Bronchial epithelial cell (primary cell): ENCODE measurements around the gene ALOXE3. TPM values are rescaled to one million over a fixed set of nuclear protein-coding genes. Genes with fewer than 3 reads are reported as not detected.

ENCODE experiments used
- DNase-seq: peaks from one replicate; pipeline ENCODE4 v3.0.0-alpha.2; 2010; ENCODE audit warnings: low read depth
- FAIRE-seq: peaks from 2 replicates; lab custom pipeline; 2011; peaks lifted over from hg19 to GRCh38; lab: Jason Lieb, UNC
- H3K27me3 ChIP-seq: 2 replicates; pipeline ENCODE4 v1.5.1; 2011; ENCODE audit warnings: low read length; ENCODE audit not compliant: control insufficient read depth, insufficient read depth
- H3K36me3 ChIP-seq: 2 replicates; pipeline ENCODE4 v1.5.1; 2011; ENCODE audit warnings: low read length; ENCODE audit not compliant: control insufficient read depth, insufficient read depth
- H3K4me3 ChIP-seq: 2 replicates; pipeline ENCODE4 v1.5.1; 2011; ENCODE audit warnings: mild to moderate bottlenecking, low read depth, low read length, control low read depth
- total RNA-seq: library from RNA; depleted of rRNA; stranded (reverse); fragments of >200 nt; gene quantifications from 2 replicates; pipeline ENCODE4 v1.2.1, GENCODE V29; 2014
- TF ChIP-seq, protein P1 (sequence below): IDR thresholded peaks from 2 replicates; pipeline ENCODE4 v1.5.1; 2011; ENCODE audit warnings: mild to moderate bottlenecking, moderate library complexity, low read length, control low read depth, inconsistent platforms; ENCODE audit not compliant: insufficient read depth, severe bottlenecking

The ALOXE3 gene
- total RNA-seq, 1 donor from 2014 or later: 1.3 TPM

DNA sequence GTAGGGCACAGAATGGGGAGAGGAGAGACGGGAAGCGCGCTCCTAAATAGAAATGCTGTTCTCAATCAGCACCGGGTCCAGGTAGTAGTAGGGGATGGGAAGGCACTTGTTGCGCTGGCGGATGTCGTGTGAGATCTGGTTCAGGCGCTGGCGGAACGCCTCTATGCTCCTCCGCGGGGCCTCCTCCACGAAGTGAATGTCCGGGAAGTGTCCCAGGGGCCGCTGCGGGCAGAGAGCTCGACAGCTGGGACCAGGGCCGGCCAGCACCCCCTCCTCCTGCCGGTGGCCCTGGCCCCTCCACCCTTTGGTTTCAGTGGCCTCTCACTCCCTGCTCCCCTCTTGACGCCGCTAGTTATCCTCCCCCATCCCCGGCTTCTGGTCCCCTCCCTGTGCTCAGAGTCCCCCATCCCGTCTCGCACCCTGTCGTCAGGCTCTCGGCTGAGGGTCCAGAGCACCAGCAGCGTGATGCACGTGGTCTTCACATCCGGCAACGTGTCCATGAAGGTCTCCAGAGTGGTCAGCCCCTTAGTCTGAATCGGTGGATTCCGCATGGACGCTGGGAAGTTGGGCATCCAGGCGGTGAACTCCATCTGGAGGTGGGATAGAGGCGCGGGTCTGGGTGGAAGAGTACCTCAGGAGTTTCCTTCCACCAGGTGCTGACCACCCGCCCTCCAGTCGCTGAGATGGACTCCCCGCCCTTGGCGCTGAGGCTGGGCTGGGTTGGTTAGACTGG is 45.4 kb downstream of the ALOXE3 start:
- Histone ChIP-seq H3K4me3 (peak overlapping the region; percentile 32), H3K36me3 (no peaks in the 10 kb centered on the region), H3K27me3 (peaks cover 17% of the 10 kb centered on the region)
- TF ChIP-seq, protein P1, sequence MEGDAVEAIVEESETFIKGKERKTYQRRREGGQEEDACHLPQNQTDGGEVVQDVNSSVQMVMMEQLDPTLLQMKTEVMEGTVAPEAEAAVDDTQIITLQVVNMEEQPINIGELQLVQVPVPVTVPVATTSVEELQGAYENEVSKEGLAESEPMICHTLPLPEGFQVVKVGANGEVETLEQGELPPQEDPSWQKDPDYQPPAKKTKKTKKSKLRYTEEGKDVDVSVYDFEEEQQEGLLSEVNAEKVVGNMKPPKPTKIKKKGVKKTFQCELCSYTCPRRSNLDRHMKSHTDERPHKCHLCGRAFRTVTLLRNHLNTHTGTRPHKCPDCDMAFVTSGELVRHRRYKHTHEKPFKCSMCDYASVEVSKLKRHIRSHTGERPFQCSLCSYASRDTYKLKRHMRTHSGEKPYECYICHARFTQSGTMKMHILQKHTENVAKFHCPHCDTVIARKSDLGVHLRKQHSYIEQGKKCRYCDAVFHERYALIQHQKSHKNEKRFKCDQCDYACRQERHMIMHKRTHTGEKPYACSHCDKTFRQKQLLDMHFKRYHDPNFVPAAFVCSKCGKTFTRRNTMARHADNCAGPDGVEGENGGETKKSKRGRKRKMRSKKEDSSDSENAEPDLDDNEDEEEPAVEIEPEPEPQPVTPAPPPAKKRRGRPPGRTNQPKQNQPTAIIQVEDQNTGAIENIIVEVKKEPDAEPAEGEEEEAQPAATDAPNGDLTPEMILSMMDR: no peak
- FAIRE-seq (no peak), DNase-seq (no peak)

DNA sequence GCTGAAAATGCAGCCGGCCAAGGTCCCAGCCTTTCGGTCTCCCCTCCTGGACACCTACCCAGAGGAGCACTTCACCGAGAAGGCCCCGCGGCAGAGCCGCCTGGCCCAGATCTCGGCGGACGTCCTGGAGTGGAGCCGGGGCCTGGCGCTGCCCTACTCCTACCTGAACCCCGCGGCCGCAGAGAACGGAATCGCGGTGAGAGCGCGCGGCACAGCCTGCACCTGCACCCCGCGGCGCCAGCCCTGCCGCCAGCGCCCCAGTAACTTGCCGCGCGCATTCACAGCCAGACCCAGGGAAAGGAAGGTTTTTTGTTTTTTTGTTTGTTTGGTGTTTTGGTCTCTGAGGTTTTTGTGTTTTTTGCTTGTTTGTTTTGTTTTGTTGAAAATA is 46.0 kb downstream of the ALOXE3 start:
- TF ChIP-seq, protein P1: no peak
- Histone ChIP-seq H3K4me3 (no peak overlapping the region), H3K36me3 (no peaks in the 10 kb centered on the region), H3K27me3 (peaks cover 17% of the 10 kb centered on the region)
- FAIRE-seq: no peak
- no peak for DNase-seq

DNA sequence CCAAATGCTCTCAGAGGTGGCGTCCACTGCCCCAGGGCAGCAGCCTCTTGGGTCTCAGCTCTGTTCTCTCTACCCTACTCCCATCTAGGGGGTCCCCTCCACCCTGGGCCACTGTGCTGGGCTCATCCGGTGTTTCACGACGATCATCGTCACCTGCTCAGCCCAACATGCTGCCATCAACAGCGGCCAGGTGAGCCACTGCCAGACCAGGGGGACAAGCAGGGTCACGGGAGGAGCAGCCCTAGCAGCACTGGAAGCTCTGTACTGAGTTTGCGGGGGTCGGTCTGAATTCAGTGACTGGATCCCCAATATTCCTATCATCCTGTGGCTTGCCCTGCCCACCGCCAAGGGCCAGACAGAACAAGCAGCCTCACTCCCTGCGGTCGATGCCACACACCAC is 46.8 kb downstream of the ALOXE3 start:
- H3K27me3 ChIP-seq: peaks cover 17% of the 10 kb centered on the region
- FAIRE-seq: no peak

DNA sequence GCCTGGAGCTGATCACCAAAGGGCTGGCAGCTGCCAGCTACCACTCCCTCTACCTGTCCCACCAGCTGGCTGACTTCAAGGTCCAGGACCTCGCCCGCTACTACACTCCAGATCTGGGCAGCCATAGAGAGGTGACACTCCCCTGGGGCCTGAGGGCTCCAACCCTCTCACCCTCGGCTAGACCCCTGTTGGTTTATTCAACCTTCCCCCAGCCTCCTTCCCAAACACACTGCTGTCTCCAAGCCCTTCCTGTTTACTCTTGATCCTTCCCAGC is 48.8 kb downstream of the ALOXE3 start:
- Histone ChIP-seq H3K4me3 (no peak overlapping the region), H3K36me3 (no peaks in the 10 kb centered on the region), H3K27me3 (peaks cover 16% of the 10 kb centered on the region)
- FAIRE-seq (no peak), DNase-seq (no peak)
- TF ChIP-seq, protein P1: no peak

More for the DNA sequence above, 46.8 kb downstream of the ALOXE3 start:
- no peak for DNase-seq
- TF ChIP-seq, protein P1: no peak
- Histone ChIP-seq H3K36me3 (no peaks in the 10 kb centered on the region), H3K4me3 (no peak overlapping the region)

DNA sequence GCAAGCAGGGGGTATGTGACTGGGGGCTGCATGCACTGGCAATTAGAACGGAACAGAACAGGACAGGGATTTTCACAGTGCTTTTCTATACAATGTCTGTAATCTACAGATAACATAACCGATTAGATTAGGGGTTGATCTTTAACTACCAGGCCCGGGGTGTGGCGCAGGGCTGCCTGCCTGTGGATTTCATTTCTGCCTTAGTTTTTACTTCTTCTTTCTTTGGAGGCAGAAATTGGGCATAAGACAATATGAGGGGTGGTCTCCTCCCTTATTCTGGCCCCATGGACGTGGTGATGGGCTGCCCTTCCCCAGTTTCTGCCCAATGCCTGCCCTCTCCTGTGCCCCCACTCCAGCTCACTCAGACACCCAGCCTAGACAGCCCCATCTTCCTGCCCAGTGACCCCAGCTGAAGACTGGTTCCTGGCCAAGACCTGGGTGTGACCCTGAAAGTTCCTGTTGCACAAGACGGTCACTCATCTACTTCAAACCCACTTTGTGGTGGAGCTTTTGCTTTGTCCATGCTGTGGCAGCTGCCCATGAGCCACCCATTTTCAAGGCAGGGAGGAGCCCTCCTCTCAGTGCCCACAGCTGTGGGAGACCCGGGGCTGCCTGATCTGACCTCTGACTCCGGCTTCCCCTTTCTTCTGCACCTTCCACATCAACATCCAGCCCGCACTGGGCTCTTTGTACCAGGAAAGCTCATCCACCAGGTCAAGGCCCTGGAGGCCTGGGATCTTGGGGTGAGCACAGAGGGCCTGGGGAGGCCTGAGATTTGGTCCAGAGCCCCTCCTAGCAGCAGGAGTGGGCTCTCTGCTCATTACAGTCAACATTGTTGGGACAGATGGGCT is 49.4 kb downstream of the ALOXE3 start:
- DNase-seq: no peak
- H3K4me3 ChIP-seq: no peak overlapping the region
- TF ChIP-seq, protein P1: no peak
- H3K27me3 ChIP-seq: peaks cover 14% of the 10 kb centered on the region
- no peaks in the 10 kb centered on the region for H3K36me3 ChIP-seq
- no peak for FAIRE-seq
